SW480 (cell line): Measurements from ENCODE around the gene ZNRD2.
"Not testable (repeated sequence)": the region's sequence is repeated elsewhere in the genome, so short reads cannot be mapped to it uniquely, and the experiment has no call there.

Experiments
- DNase-seq: peaks from one replicate; pipeline ENCODE4 v3.0.0-alpha.2; 2016; ENCODE audit warnings: low spot score

The ZNRD2 gene

GRCh38 chr11:65555693-65556231, 14.5 kb upstream of the ZNRD2 start:
- peak; percentile 95 for DNase-seq

GRCh38 chr11:65556470-65557279, 13.6 kb upstream of the ZNRD2 start:
- peak; percentile 65 for DNase-seq

- DNase-seq: no peak
Measured at GRCh38 chr11:65557280-65558001, 12.8 kb upstream of the ZNRD2 start.

- DNase-seq: peak; percentile 87
Measured at GRCh38 chr11:65558002-65558929, 12.0 kb upstream of the ZNRD2 start, which contains the start of gene LTBP3. Gene LTBP3 (minus strand): TSS chr11:65558359. CDS start chr11:65557959, 400 bp downstream.

- no peak for DNase-seq
Measured at GRCh38 chr11:65558930-65559509, 11.3 kb upstream of the ZNRD2 start.

- DNase-seq: no peak
Measured at GRCh38 chr11:65559535-65559934, 10.7 kb upstream of the ZNRD2 start.

GRCh38 chr11:65559951-65560537, 10.2 kb upstream of the ZNRD2 start:
- DNase-seq: peak; percentile 99

GRCh38 chr11:65560555-65561418, 9.5 kb upstream of the ZNRD2 start:
- DNase-seq: peak; percentile 82

- DNase-seq: no peak
Measured at GRCh38 chr11:65562020-65562419, 8.3 kb upstream of the ZNRD2 start.

GRCh38 chr11:65562788-65563187, 7.5 kb upstream of the ZNRD2 start:
- DNase-seq: no peak

- DNase-seq: no peak
Measured at GRCh38 chr11:65563601-65564000, 6.7 kb upstream of the ZNRD2 start.

GRCh38 chr11:65564879-65565559, 5.3 kb upstream of the ZNRD2 start:
- DNase-seq: not testable (repeated sequence)

- no peak for DNase-seq
Measured at GRCh38 chr11:65565624-65566453, 4.4 kb upstream of the ZNRD2 start.

GRCh38 chr11:65569164-65569972, 909 bp upstream of the ZNRD2 start:
- DNase-seq: no peak

GRCh38 chr11:65571420-65571819, 1.1 kb downstream of the ZNRD2 start:
- DNase-seq: no peak

- peak; percentile 73 for DNase-seq
Measured at GRCh38 chr11:65571940-65572339, 1.7 kb downstream of the ZNRD2 start.

GRCh38 chr11:65572356-65573051, 2.2 kb downstream of the ZNRD2 start, which contains the start of gene FAM89B:
Gene FAM89B (plus strand): TSS chr11:65572538. CDS start chr11:65572670, 132 bp downstream.
- DNase-seq: peak; percentile 81
